ENCODE results near the gene PLCB4.
A peak's percentile ranks its signal among the peaks of the same experiment; 100 is the strongest.

Gene PLCB4

GRCh38 chr20:9068841-9069663 lies at the start of gene PLCB4:
Gene PLCB4, plus strand, starts transcription at chr20:9069087. Its CDS starts 238,728 bp downstream, at chr20:9307815.
- Histone ChIP-seq H3K4me3 (ENCODE audit: low read depth, low read length) (peak within 1 kb of the TSS; percentile 73), H3K27ac (ENCODE audit: low read depth, low read length) (no peak within 1 kb of the TSS), H3K9me3 (ENCODE audit: control insufficient read depth, insufficient read depth, low read depth, low read length) (no peaks in the 10 kb centered on the region), H3K4me1 (ENCODE audit: control insufficient read depth, insufficient read depth, low read length) (peaks cover 49% of the 10 kb centered on the region), H3K36me3 (ENCODE audit: control insufficient read depth, insufficient read depth, low read length) (no peaks in the 10 kb centered on the region), H3K9ac (ENCODE audit: low read length) (peak within 1 kb of the TSS; percentile 68), H3K27me3 (ENCODE audit: control insufficient read depth, insufficient read depth, low read length) (no peaks in the 10 kb centered on the region)

GRCh38 chr20:9019833-9020232 lies 49.1 kb upstream of the PLCB4 start:
- Histone ChIP-seq H3K27me3 (ENCODE audit: control insufficient read depth, insufficient read depth, low read length) (no peaks in the 10 kb centered on the region), H3K36me3 (ENCODE audit: control insufficient read depth, insufficient read depth, low read length) (no peaks in the 10 kb centered on the region), H3K9me3 (ENCODE audit: control insufficient read depth, insufficient read depth, low read depth, low read length) (0 out of 2 replicates have a peak, but pooled peaks cover 2% of the 10 kb centered on the region), H3K4me1 (ENCODE audit: control insufficient read depth, insufficient read depth, low read length) (peaks cover 29% of the 10 kb centered on the region), H3K4me3 (ENCODE audit: low read depth, low read length) (no peak overlapping the region), H3K27ac (ENCODE audit: low read depth, low read length) (no peak overlapping the region), H3K9ac (ENCODE audit: low read length) (no peak overlapping the region)

DNA sequence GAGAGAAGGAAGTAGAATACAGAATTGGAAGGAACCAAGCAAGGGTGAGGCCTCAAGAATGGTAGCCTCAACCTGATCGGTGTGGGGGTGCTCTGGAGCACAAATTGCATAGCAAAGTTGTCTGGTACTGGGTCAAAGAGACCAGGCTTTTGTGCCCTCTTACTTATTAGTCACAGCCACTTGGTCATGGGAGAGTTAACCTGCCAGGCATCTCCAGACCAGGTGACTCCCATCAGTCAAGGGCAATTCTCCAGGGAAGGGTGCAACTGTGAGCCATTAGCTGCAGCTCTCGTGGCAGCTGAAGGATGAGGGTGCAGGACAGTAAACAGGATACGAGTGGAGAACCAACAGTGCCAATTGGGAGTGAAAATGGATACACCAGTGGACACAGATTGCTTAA lies 47.7 kb upstream of the PLCB4 start:
- Histone ChIP-seq H3K4me3 (ENCODE audit: low read depth, low read length) (no peak overlapping the region), H3K27ac (ENCODE audit: low read depth, low read length) (no peak overlapping the region), H3K27me3 (ENCODE audit: control insufficient read depth, insufficient read depth, low read length) (no peaks in the 10 kb centered on the region), H3K4me1 (ENCODE audit: control insufficient read depth, insufficient read depth, low read length) (peaks cover 29% of the 10 kb centered on the region), H3K36me3 (ENCODE audit: control insufficient read depth, insufficient read depth, low read length) (no peaks in the 10 kb centered on the region), H3K9me3 (ENCODE audit: control insufficient read depth, insufficient read depth, low read depth, low read length) (no peaks in the 10 kb centered on the region), H3K9ac (ENCODE audit: low read length) (no peak overlapping the region)

DNA sequence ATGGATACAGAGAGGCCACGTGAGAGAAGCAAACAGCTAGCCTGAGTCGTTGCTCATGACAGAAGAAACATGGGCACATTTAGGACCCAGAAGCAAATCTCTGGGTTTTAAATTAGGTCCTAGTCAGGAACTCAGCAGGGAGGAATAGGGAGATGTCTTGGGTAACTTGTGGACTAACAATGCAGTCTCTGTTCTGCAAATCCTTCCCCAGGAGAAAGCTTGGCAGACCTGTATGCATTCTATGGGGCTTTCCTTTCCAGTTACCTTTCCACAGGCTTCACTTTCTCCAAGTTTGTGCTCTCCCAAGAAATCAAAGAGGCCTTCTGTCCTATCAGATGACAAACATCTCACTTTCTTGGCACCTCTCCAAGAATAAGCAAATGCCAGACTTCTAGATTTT lies 47.2 kb upstream of the PLCB4 start:
- no peaks in the 10 kb centered on the region for H3K36me3 ChIP-seq (ENCODE audit: control insufficient read depth, insufficient read depth, low read length)
- H3K9ac ChIP-seq (ENCODE audit: low read length) = no peak overlapping the region
- peaks cover 30% of the 10 kb centered on the region for H3K4me1 ChIP-seq (ENCODE audit: control insufficient read depth, insufficient read depth, low read length)
- no peak overlapping the region for H3K27ac ChIP-seq (ENCODE audit: low read depth, low read length)
- H3K27me3 ChIP-seq (ENCODE audit: control insufficient read depth, insufficient read depth, low read length) = no peaks in the 10 kb centered on the region
- no peak overlapping the region for H3K4me3 ChIP-seq (ENCODE audit: low read depth, low read length)
- no peaks in the 10 kb centered on the region for H3K9me3 ChIP-seq (ENCODE audit: control insufficient read depth, insufficient read depth, low read depth, low read length)

- no peak overlapping the region for H3K9ac ChIP-seq (ENCODE audit: low read length)
- peaks cover 32% of the 10 kb centered on the region for H3K4me1 ChIP-seq (ENCODE audit: control insufficient read depth, insufficient read depth, low read length)
- H3K27me3 ChIP-seq (ENCODE audit: control insufficient read depth, insufficient read depth, low read length) = no peaks in the 10 kb centered on the region
- H3K9me3 ChIP-seq (ENCODE audit: control insufficient read depth, insufficient read depth, low read depth, low read length) = no peaks in the 10 kb centered on the region
- no peak overlapping the region for H3K4me3 ChIP-seq (ENCODE audit: low read depth, low read length)
- no peak overlapping the region for H3K27ac ChIP-seq (ENCODE audit: low read depth, low read length)
- no peaks in the 10 kb centered on the region for H3K36me3 ChIP-seq (ENCODE audit: control insufficient read depth, insufficient read depth, low read length)
Observed at GRCh38 chr20:9022376-9022775, 46.5 kb upstream of the PLCB4 start.

DNA sequence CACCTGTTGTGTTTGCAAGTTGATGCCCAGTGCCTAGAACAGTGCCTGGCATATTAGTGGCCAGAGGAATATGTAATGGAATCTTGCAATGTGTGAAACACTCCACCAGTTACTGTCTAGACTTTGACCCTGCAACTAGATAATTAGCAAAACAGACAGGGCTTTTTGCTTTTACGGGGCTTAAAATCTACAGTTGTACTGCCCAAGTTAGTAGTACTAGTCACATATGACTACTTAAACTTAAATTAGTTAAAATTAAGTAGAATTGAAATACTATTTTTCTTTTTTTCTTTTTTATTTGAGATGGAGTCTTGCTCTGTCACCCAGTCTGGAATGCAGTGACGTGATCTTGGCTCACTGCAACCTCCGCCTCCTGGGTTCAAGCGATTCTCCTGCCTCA lies 44.3 kb upstream of the PLCB4 start:
- no peaks in the 10 kb centered on the region for H3K27me3 ChIP-seq (ENCODE audit: control insufficient read depth, insufficient read depth, low read length)
- no peaks in the 10 kb centered on the region for H3K9me3 ChIP-seq (ENCODE audit: control insufficient read depth, insufficient read depth, low read depth, low read length)
- H3K4me1 ChIP-seq (ENCODE audit: control insufficient read depth, insufficient read depth, low read length) = peaks cover 25% of the 10 kb centered on the region
- H3K27ac ChIP-seq (ENCODE audit: low read depth, low read length) = no peak overlapping the region
- no peak overlapping the region for H3K4me3 ChIP-seq (ENCODE audit: low read depth, low read length)
- H3K9ac ChIP-seq (ENCODE audit: low read length) = no peak overlapping the region
- H3K36me3 ChIP-seq (ENCODE audit: control insufficient read depth, insufficient read depth, low read length) = no peaks in the 10 kb centered on the region

GRCh38 chr20:9025011-9025410 lies 43.9 kb upstream of the PLCB4 start:
- H3K36me3 ChIP-seq (ENCODE audit: control insufficient read depth, insufficient read depth, low read length) = no peaks in the 10 kb centered on the region
- H3K27me3 ChIP-seq (ENCODE audit: control insufficient read depth, insufficient read depth, low read length) = no peaks in the 10 kb centered on the region
- no peak overlapping the region for H3K27ac ChIP-seq (ENCODE audit: low read depth, low read length)
- no peak overlapping the region for H3K4me3 ChIP-seq (ENCODE audit: low read depth, low read length)
- H3K9me3 ChIP-seq (ENCODE audit: control insufficient read depth, insufficient read depth, low read depth, low read length) = no peaks in the 10 kb centered on the region
- H3K9ac ChIP-seq (ENCODE audit: low read length) = no peak overlapping the region
- peaks cover 22% of the 10 kb centered on the region for H3K4me1 ChIP-seq (ENCODE audit: control insufficient read depth, insufficient read depth, low read length)

GRCh38 chr20:9025643-9026042 lies 43.2 kb upstream of the PLCB4 start:
- no peak overlapping the region for H3K9ac ChIP-seq (ENCODE audit: low read length)
- no peak overlapping the region for H3K27ac ChIP-seq (ENCODE audit: low read depth, low read length)
- no peaks in the 10 kb centered on the region for H3K9me3 ChIP-seq (ENCODE audit: control insufficient read depth, insufficient read depth, low read depth, low read length)
- no peaks in the 10 kb centered on the region for H3K27me3 ChIP-seq (ENCODE audit: control insufficient read depth, insufficient read depth, low read length)
- no peaks in the 10 kb centered on the region for H3K36me3 ChIP-seq (ENCODE audit: control insufficient read depth, insufficient read depth, low read length)
- H3K4me3 ChIP-seq (ENCODE audit: low read depth, low read length) = no peak overlapping the region
- H3K4me1 ChIP-seq (ENCODE audit: control insufficient read depth, insufficient read depth, low read length) = peaks cover 22% of the 10 kb centered on the region

DNA sequence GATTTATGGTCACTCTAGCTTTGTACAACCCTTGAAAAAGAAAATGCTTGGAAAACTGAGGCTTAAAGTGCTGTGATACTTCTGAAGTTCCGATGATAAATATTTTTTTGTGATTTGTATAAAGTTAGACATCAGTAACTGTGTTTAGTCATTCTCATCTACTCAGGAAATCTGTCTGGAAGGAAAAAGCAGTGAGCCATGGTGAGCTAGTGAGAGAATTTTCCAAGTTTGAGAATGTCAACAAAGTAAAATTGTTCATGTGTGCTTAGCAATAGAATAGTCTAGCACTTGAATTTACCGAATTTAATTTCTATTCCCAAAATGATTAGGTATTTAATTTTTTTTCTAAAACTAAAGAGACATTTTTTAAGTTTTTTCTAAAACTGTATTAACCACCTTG lies 41.3 kb upstream of the PLCB4 start:
- Histone ChIP-seq H3K36me3 (ENCODE audit: control insufficient read depth, insufficient read depth, low read length) (no peaks in the 10 kb centered on the region), H3K9ac (ENCODE audit: low read length) (no peak overlapping the region), H3K27ac (ENCODE audit: low read depth, low read length) (no peak overlapping the region), H3K27me3 (ENCODE audit: control insufficient read depth, insufficient read depth, low read length) (no peaks in the 10 kb centered on the region), H3K4me3 (ENCODE audit: low read depth, low read length) (no peak overlapping the region), H3K4me1 (ENCODE audit: control insufficient read depth, insufficient read depth, low read length) (peaks cover 7% of the 10 kb centered on the region; the same call in 1 of the 2 replicates), H3K9me3 (ENCODE audit: control insufficient read depth, insufficient read depth, low read depth, low read length) (no peaks in the 10 kb centered on the region)

GRCh38 chr20:9028419-9028818 lies 40.5 kb upstream of the PLCB4 start:
- no peak overlapping the region for H3K4me3 ChIP-seq (ENCODE audit: low read depth, low read length)
- H3K27me3 ChIP-seq (ENCODE audit: control insufficient read depth, insufficient read depth, low read length) = no peaks in the 10 kb centered on the region
- H3K4me1 ChIP-seq (ENCODE audit: control insufficient read depth, insufficient read depth, low read length) = peaks cover 5% of the 10 kb centered on the region; the same call in 1 of the 2 replicates
- H3K9me3 ChIP-seq (ENCODE audit: control insufficient read depth, insufficient read depth, low read depth, low read length) = no peaks in the 10 kb centered on the region
- H3K27ac ChIP-seq (ENCODE audit: low read depth, low read length) = no peak overlapping the region
- no peaks in the 10 kb centered on the region for H3K36me3 ChIP-seq (ENCODE audit: control insufficient read depth, insufficient read depth, low read length)
- no peak overlapping the region for H3K9ac ChIP-seq (ENCODE audit: low read length)

DNA sequence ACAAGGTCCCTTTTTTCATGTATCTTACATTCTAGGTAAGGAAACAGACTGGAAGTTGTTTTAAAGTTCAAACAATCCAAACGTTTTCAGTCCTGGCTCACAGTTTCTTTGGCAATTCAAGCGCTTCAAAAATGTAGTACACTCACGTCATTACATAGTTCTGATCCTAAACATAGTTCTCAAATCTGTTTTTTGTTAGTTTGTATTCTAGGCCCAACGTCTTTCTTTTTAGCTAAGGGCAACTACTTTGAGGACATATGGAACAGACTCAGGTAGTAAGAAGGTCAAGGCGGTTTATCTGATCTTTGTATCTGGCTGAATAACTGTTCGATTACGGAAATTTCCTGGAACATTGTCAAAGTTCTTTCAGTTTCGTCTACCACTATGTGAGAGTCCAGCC lies 36.9 kb upstream of the PLCB4 start:
- Histone ChIP-seq H3K27me3 (ENCODE audit: control insufficient read depth, insufficient read depth, low read length) (no peaks in the 10 kb centered on the region), H3K9ac (ENCODE audit: low read length) (no peak overlapping the region), H3K9me3 (ENCODE audit: control insufficient read depth, insufficient read depth, low read depth, low read length) (no peaks in the 10 kb centered on the region), H3K27ac (ENCODE audit: low read depth, low read length) (no peak overlapping the region), H3K36me3 (ENCODE audit: control insufficient read depth, insufficient read depth, low read length) (no peaks in the 10 kb centered on the region), H3K4me3 (ENCODE audit: low read depth, low read length) (no peak overlapping the region), H3K4me1 (ENCODE audit: control insufficient read depth, insufficient read depth, low read length) (no peaks in the 10 kb centered on the region)

All from HUES6 (cell line).